Measurements from ENCODE around the gene GATAD2B.

GATAD2B gene

DNA sequence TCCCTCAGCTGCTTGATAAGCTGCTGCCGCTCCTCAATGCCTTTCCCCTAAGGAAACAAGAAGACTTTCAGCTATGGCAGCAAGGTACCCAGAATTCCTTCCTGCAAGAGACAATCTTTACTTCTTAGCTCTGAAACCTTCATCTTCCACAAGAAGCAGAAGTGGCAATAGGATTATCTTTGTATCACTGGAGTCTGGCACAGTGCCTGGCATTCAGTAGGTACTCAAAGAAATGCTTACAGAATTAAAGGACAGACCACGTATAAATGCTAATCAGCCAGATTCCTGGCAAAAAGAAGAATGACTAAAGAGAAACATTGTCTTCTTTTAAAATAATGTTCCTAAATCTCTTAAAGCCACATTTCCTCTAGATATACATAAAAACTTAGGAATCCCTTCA, 103.9 kb downstream of the GATAD2B start:
- TF ChIP-seq, protein P1, sequence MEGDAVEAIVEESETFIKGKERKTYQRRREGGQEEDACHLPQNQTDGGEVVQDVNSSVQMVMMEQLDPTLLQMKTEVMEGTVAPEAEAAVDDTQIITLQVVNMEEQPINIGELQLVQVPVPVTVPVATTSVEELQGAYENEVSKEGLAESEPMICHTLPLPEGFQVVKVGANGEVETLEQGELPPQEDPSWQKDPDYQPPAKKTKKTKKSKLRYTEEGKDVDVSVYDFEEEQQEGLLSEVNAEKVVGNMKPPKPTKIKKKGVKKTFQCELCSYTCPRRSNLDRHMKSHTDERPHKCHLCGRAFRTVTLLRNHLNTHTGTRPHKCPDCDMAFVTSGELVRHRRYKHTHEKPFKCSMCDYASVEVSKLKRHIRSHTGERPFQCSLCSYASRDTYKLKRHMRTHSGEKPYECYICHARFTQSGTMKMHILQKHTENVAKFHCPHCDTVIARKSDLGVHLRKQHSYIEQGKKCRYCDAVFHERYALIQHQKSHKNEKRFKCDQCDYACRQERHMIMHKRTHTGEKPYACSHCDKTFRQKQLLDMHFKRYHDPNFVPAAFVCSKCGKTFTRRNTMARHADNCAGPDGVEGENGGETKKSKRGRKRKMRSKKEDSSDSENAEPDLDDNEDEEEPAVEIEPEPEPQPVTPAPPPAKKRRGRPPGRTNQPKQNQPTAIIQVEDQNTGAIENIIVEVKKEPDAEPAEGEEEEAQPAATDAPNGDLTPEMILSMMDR (IDR thresholded peaks at IDR 0.05; ENCODE audit: extremely low read depth, missing control alignments), result no peak

DNA sequence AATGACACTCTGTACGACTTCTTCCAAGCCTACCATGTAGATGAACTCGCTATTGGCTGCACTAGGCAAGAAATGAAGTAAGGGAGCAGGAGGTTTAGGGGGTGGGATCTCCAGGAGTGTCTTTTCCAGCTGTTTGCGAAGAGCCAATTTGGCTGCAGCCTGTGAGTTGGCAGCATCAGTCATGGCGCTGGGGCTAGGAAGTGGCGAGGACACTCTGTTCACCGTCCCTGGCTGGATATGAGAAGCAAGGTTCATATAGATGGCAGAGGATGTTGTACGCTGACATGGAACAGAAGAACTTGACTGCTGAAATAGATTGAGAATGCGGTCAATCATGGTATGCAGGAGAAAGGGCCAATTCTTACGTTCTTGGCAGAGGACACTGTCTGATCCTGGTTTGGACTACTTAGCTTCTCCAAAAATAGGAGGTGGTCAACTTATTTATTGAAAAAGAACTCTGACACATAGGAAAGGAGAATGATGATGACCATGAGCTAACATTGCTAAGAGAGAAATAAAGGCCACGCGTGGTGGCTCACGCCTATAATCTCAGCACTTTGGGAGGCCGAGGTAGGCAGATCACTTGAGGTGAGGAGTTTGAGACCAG, 106.4 kb downstream of the GATAD2B start:
- DNase-seq (ENCODE audit: low spot score), result no peak
- TF ChIP-seq, protein P1 (IDR thresholded peaks at IDR 0.05; ENCODE audit: extremely low read depth, missing control alignments), result no peak

More for the DNA sequence above, 103.9 kb downstream of the GATAD2B start:
- DNase-seq (ENCODE audit: low spot score), result no peak

DNA sequence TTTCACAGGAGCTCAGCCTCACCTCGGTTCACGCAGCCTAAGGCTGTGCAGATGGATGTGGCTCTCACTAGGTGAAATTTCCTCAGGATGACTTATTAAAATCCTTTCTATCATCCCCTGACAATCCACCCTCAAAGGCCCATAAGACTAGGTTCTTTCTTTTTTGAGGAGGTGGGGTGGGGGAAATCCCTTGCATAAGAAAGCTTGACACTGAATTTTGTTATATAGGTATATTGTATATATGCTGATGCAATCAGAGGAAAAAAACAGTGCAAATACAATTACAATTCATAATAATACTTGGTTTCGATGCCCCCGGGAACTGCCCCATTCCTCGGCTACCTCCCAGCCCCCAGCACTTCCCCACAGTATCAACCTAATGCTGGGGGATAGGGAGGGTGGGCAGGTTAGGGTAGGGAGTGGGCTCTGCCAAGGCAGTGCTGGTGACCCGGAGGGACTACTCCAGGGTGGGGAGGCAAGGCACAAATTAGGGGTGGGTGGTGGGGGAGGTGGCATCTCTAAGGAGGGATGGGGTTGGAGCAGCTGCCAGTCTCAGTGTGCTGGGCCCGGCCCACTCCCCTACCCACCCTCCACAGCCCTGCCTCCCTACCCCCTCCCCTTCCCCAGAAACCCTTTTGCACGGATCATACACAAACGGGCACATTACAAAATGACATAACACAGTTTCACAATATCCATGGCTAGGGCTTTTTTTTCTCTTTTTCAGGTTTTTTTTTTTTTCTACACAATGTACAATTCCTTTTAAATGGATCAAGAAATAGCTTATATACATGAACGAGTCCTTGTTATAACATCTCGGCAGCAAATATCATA, 116.7 kb downstream of the GATAD2B start:
- DNase-seq (ENCODE audit: low spot score), result no peak
- TF ChIP-seq, protein P1 (IDR thresholded peaks at IDR 0.05; ENCODE audit: extremely low read depth, missing control alignments), result no peak

DNA sequence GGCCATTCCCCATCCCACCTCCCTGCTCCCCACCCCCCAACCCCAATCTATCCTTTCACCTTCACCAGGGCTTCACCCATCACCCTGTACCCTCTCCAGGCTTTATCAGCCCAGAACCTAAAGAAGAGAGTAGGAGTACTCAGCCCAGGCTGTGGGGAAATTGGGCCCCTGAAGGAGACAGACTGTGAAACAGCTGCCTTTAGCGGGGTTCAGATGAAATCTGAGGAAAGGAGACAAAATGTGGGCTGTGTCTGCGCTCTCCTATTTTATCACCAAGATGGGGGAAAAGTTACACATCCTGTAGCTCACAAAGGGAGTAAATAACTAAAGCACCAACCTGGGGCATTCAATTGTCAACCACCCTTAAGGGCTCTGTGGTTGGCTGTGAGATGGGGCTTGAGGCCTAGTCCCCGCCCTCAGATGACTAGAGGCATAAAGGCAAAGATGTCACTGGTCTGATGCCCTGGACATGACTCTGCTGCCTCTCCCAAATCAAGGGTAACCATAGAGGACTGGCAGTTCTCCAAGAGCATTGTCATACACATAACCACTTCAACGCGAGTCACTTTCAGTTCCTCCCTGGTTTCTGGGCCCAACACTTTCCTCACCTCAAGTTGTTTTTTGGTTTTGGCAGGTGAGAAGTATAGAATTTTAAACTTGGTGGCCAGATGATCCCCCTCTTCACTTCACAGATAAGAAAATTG, 117.6 kb downstream of the GATAD2B start:
- TF ChIP-seq, protein P1 (IDR thresholded peaks at IDR 0.05; ENCODE audit: extremely low read depth, missing control alignments), result no peak
- peak; percentile 91 for DNase-seq (ENCODE audit: low spot score)

DNA sequence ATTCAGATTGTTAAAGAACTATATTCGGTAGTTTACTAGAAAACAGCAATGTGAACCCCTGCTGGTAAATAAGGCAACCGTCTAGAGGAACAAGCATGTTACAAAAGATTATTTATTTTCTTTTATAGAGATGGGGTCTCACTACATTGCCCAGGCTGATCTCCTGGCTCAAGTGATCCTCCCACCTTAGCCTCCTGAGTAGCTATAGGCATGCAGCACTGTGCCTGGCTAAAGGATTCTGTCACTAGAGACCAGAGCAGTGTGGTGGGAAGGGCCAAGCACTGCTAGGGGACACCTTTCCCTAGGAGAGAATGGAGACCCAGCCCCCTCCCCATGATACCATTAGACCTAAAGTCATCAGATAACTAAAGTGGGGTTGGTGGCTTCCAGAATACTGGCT, 118.7 kb downstream of the GATAD2B start:
- no peak for DNase-seq (ENCODE audit: low spot score)
- TF ChIP-seq, protein P1 (IDR thresholded peaks at IDR 0.05; ENCODE audit: extremely low read depth, missing control alignments), result no peak

DNA sequence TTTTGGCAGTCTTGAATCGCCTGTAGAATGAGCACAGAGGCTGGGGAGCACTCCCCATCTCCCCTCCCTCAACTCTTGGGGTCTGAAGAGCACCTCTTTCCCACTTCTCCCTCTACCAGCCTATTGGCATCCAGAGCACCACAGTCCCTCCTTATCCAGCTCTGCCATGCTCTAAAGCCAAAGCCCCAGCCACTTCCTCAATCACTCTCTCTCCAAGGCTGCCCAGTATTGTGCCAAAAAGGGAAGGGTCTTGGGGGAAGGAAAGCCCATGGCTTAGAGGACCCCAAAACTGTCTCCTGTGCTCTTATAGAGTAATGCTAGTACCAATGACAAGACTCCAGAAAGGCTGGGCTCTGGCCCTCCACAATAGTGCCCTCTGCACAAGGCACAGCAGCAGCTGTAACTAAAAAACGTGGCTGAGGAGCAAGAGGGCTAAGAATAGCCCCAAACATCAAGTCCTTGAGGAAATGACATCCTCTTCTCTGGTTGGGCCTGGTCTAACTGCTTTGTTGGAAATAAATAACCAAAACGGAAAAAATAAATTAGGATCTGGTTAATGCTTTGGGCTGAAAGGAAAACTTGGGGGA, 119.2 kb downstream of the GATAD2B start:
- TF ChIP-seq, protein P1 (IDR thresholded peaks at IDR 0.05; ENCODE audit: extremely low read depth, missing control alignments), result no peak

More for the DNA sequence above, 119.2 kb downstream of the GATAD2B start:
- DNase-seq (ENCODE audit: low spot score), result no peak
